Measurements from ENCODE around the gene XRCC6. TPM values are rescaled to one million over a fixed set of nuclear protein-coding genes. Genes with fewer than 3 reads are reported as not detected.
A peak's percentile ranks its signal among the peaks of the same experiment; 100 is the strongest.

The XRCC6 gene
- total and polyA plus RNA-seq, 2 of the 13 experiments (the other 11 are each of a cell fraction or from before 2014, with no cell fraction given) = 124 to 625 TPM

DNA sequence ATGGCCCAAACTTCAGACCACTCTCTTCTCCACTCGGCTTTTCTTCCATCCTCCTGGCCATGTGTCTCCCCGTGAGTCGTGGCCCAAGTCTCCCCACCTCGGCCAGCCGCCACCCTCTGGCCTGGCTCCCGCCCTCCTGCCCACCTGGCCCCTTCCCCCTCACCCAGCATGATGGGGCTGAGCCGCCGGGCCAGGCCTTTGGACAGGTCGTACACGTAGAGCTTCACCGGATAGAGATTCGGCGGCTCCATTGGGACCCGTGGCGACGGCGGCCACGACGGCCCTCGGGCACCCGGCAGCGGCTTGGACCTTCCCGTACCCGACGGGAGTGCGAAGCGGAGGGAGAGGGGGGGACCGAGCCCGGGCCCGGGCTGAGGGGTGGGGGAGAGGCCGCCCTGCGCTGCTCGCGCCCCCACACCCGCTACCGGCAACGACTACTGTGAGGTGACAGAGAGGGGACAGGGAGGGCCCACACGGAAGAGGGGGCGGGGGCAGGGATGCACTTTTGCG, 451 bp upstream of the XRCC6 start, which contains the start of gene DESI1 (continued):
- TF ChIP-seq, protein P1, sequence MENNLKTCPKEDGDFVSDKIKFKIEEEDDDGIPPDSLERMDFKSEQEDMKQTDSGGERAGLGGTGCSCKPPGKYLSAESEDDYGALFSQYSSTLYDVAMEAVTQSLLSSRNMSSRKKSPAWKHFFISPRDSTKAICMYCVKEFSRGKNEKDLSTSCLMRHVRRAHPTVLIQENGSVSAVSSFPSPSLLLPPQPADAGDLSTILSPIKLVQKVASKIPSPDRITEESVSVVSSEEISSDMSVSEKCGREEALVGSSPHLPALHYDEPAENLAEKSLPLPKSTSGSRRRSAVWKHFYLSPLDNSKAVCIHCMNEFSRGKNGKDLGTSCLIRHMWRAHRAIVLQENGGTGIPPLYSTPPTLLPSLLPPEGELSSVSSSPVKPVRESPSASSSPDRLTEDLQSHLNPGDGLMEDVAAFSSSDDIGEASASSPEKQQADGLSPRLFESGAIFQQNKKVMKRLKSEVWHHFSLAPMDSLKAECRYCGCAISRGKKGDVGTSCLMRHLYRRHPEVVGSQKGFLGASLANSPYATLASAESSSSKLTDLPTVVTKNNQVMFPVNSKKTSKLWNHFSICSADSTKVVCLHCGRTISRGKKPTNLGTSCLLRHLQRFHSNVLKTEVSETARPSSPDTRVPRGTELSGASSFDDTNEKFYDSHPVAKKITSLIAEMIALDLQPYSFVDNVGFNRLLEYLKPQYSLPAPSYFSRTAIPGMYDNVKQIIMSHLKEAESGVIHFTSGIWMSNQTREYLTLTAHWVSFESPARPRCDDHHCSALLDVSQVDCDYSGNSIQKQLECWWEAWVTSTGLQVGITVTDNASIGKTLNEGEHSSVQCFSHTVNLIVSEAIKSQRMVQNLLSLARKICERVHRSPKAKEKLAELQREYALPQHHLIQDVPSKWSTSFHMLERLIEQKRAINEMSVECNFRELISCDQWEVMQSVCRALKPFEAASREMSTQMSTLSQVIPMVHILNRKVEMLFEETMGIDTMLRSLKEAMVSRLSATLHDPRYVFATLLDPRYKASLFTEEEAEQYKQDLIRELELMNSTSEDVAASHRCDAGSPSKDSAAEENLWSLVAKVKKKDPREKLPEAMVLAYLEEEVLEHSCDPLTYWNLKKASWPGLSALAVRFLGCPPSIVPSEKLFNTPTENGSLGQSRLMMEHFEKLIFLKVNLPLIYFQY (CRISPR knock-in tag; IDR thresholded peaks at IDR 0.05; ENCODE audit: borderline replicate concordance) = no peak
- TF ChIP-seq IKZF4 (CRISPR knock-in tag; IDR thresholded peaks at IDR 0.05; ENCODE audit: borderline replicate concordance, low read depth, not compliant biosample characterization) (no peak), TSC22D2 (CRISPR knock-in tag; IDR thresholded peaks at IDR 0.05; ENCODE audit: borderline replicate concordance) (no peak), STAG1 (CRISPR knock-in tag; IDR thresholded peaks at IDR 0.05) (no peak), MYC (CRISPR knock-in tag; IDR thresholded peaks at IDR 0.05; ENCODE audit: borderline replicate concordance) (peak; percentile 9; the same call in 1 of the 2 replicates), ATM (IDR thresholded peaks at IDR 0.05; ENCODE audit: borderline replicate concordance) (no peak), AGO2 (optimal IDR thresholded peaks at IDR 0.05; ENCODE audit: low read depth, low read length) (peak; percentile 66), ZNF331 (CRISPR knock-in tag; IDR thresholded peaks at IDR 0.05) (peak; percentile 60; the same call in 1 of the 2 replicates), ZNF569 (CRISPR knock-in tag; IDR thresholded peaks at IDR 0.05; ENCODE audit: borderline replicate concordance) (no peak), SALL1 (CRISPR knock-in tag; IDR thresholded peaks at IDR 0.05) (no peak; the same call in 1 of the 2 replicates), FOXA3 (CRISPR knock-in tag; IDR thresholded peaks at IDR 0.05) (no peak), ZNF263 (CRISPR knock-in tag; IDR thresholded peaks at IDR 0.05) (no peak), ZBTB38 (CRISPR knock-in tag; IDR thresholded peaks at IDR 0.05) (no peak; the same call in 1 of the 2 replicates), HNRNPH1 (optimal IDR thresholded peaks at IDR 0.05; ENCODE audit: low read depth, low read length) (no peak), ZNF598 (CRISPR knock-in tag; IDR thresholded peaks at IDR 0.05; ENCODE audit: borderline replicate concordance) (peak; percentile 35; the same call in 1 of the 2 replicates), RBFOX2 (IDR thresholded peaks at IDR 0.05; ENCODE audit: low read depth, low read length) (peak; percentile 89), ZNF749 (CRISPR knock-in tag; IDR thresholded peaks at IDR 0.05; ENCODE audit: borderline replicate concordance) (peak; percentile 69; the same call in 1 of the 2 replicates), MIXL1 (CRISPR knock-in tag; IDR thresholded peaks at IDR 0.05) (no peak)
- TF ChIP-seq, protein P2, sequence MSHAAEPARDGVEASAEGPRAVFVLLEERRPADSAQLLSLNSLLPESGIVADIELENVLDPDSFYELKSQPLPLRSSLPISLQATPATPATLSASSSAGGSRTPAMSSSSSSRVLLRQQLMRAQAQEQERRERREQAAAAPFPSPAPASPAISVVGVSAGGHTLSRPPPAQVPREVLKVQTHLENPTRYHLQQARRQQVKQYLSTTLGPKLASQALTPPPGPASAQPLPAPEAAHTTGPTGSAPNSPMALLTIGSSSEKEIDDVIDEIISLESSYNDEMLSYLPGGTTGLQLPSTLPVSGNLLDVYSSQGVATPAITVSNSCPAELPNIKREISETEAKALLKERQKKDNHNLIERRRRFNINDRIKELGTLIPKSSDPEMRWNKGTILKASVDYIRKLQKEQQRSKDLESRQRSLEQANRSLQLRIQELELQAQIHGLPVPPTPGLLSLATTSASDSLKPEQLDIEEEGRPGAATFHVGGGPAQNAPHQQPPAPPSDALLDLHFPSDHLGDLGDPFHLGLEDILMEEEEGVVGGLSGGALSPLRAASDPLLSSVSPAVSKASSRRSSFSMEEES (CRISPR knock-in tag; IDR thresholded peaks at IDR 0.05) = no peak
- TF ChIP-seq, protein P3, sequence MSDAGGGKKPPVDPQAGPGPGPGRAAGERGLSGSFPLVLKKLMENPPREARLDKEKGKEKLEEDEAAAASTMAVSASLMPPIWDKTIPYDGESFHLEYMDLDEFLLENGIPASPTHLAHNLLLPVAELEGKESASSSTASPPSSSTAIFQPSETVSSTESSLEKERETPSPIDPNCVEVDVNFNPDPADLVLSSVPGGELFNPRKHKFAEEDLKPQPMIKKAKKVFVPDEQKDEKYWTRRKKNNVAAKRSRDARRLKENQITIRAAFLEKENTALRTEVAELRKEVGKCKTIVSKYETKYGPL (CRISPR knock-in tag; IDR thresholded peaks at IDR 0.05) = no peak
- TF ChIP-seq, protein P4, sequence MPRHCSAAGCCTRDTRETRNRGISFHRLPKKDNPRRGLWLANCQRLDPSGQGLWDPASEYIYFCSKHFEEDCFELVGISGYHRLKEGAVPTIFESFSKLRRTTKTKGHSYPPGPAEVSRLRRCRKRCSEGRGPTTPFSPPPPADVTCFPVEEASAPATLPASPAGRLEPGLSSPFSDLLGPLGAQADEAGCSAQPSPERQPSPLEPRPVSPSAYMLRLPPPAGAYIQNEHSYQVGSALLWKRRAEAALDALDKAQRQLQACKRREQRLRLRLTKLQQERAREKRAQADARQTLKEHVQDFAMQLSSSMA (CRISPR knock-in tag; IDR thresholded peaks at IDR 0.05) = no peak
